ENCODE data around the gene LRRC4.

Gene LRRC4

DNA sequence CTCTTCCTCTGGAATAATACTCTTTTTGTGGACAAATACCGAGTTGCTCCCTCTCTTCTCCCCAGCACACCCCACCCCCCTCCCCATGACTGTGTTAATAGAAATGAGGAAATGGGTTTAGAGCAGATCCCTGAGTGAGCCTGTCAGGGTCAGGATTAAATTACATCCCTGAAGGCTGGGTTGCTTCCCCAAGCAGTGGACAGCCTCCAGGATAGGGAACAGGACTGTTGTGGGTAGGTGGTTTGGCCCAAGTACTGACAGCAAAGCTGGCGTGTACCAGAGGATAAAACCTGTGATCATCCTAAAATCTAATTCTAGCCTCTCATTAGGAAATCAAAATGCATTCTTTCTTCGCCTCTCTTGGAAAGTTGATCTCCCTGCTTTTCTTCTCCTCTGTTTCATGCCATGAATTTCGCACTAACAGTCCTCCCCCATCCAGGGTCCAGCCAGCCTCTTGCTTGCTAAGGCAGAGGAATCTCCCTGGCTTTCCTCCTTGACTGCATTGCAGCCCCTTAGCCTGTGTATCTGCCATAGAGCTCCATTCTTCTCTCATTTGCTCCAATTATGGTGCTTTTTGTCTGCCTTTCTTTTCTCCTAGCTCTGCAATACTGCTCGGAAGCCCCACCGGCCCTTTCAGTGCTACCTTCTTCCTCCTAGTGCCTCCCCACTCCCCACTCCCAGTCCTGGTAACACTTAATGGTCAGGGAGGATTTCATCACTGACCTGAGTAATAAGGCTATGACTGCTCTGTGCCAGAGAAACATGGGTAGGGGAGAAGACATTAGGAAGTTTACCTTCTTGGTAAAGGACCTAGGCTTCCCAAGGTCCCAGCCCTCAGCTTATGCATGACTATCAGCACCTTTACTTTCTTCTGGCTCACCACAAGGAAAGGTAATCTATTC is 8.4 kb downstream of the LRRC4 start:
- H3K36me3 ChIP-seq (ENCODE audit: control insufficient read depth in 2 of 2, insufficient read depth in 1 of 2, low read length in 2 of 2) = no peaks in the 10 kb centered on the region
- no peak overlapping the region for H3K27ac ChIP-seq (ENCODE audit: extremely low read depth, low read depth, low read length)
- no peak for TF ChIP-seq ZNF112 (tag by site-specific recombination; IDR thresholded peaks at IDR 0.05)
- TF ChIP-seq ZBTB17 (tag by site-specific recombination; IDR thresholded peaks at IDR 0.05) = no peak
- TF ChIP-seq, protein P1, sequence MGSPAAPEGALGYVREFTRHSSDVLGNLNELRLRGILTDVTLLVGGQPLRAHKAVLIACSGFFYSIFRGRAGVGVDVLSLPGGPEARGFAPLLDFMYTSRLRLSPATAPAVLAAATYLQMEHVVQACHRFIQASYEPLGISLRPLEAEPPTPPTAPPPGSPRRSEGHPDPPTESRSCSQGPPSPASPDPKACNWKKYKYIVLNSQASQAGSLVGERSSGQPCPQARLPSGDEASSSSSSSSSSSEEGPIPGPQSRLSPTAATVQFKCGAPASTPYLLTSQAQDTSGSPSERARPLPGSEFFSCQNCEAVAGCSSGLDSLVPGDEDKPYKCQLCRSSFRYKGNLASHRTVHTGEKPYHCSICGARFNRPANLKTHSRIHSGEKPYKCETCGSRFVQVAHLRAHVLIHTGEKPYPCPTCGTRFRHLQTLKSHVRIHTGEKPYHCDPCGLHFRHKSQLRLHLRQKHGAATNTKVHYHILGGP (tag by site-specific recombination; IDR thresholded peaks at IDR 0.05) = no peak
- TF ChIP-seq MZF1 (tag by site-specific recombination; IDR thresholded peaks at IDR 0.05; ENCODE audit: borderline replicate concordance) = peak; percentile 71; the same call in 1 of the 2 replicates
- TF ChIP-seq KLF10 (tag by site-specific recombination; IDR thresholded peaks at IDR 0.05) = no peak
- no peak for TF ChIP-seq ZBTB7A (tag by site-specific recombination; IDR thresholded peaks at IDR 0.05; ENCODE audit: low read depth)
- no peak for TF ChIP-seq ZNF175 (tag by site-specific recombination; IDR thresholded peaks at IDR 0.05)
- no peak for TF ChIP-seq ZNF324 (tag by site-specific recombination; IDR thresholded peaks at IDR 0.05)
- TF ChIP-seq GLIS2 (tag by site-specific recombination; IDR thresholded peaks at IDR 0.05) = no peak
- TF ChIP-seq, protein P2, sequence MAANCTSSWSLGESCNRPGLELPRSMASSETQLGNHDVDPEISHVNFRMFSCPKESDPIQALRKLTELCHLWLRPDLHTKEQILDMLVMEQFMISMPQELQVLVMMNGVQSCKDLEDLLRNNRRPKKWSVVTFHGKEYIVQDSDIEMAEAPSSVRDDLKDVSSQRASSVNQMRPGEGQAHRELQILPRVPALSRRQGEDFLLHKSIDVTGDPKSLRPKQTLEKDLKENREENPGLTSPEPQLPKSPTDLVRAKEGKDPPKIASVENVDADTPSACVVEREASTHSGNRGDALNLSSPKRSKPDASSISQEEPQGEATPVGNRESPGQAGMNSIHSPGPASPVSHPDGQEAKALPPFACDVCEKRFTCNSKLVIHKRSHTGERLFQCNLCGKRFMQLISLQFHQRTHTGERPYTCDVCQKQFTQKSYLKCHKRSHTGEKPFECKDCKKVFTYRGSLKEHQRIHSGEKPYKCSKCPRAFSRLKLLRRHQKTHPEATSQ (tag by site-specific recombination; IDR thresholded peaks at IDR 0.05) = no peak
- no peak for TF ChIP-seq EGR2 (tag by site-specific recombination; IDR thresholded peaks at IDR 0.05; ENCODE audit: low read depth)
- TF ChIP-seq, protein P3, sequence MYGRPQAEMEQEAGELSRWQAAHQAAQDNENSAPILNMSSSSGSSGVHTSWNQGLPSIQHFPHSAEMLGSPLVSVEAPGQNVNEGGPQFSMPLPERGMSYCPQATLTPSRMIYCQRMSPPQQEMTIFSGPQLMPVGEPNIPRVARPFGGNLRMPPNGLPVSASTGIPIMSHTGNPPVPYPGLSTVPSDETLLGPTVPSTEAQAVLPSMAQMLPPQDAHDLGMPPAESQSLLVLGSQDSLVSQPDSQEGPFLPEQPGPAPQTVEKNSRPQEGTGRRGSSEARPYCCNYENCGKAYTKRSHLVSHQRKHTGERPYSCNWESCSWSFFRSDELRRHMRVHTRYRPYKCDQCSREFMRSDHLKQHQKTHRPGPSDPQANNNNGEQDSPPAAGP (tag by site-specific recombination; IDR thresholded peaks at IDR 0.05) = no peak
- TF ChIP-seq, protein P4, sequence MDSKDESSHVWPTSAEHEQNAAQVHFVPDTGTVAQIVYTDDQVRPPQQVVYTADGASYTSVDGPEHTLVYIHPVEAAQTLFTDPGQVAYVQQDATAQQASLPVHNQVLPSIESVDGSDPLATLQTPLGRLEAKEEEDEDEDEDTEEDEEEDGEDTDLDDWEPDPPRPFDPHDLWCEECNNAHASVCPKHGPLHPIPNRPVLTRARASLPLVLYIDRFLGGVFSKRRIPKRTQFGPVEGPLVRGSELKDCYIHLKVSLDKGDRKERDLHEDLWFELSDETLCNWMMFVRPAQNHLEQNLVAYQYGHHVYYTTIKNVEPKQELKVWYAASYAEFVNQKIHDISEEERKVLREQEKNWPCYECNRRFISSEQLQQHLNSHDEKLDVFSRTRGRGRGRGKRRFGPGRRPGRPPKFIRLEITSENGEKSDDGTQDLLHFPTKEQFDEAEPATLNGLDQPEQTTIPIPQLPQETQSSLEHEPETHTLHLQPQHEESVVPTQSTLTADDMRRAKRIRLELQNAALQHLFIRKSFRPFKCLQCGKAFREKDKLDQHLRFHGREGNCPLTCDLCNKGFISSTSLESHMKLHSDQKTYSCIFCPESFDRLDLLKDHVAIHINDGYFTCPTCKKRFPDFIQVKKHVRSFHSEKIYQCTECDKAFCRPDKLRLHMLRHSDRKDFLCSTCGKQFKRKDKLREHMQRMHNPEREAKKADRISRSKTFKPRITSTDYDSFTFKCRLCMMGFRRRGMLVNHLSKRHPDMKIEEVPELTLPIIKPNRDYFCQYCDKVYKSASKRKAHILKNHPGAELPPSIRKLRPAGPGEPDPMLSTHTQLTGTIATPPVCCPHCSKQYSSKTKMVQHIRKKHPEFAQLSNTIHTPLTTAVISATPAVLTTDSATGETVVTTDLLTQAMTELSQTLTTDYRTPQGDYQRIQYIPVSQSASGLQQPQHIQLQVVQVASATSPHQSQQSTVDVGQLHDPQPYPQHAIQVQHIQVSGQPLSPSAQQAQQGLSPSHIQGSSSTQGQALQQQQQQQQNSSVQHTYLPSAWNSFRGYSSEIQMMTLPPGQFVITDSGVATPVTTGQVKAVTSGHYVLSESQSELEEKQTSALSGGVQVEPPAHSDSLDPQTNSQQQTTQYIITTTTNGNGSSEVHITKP (tag by site-specific recombination; IDR thresholded peaks at IDR 0.05) = peak; percentile 49; the same call in 1 of the 2 replicates
- no peaks in the 10 kb centered on the region for H3K9me3 ChIP-seq (ENCODE audit: control insufficient read depth, insufficient read depth, low read depth, low read length)
- H3K4me3 ChIP-seq (ENCODE audit: low read depth, low read length) = no peak overlapping the region
- CTCF ChIA-PET = interaction anchor here (0.5 kb wide), 1 partner anchor 69 kb away, joined by 3 read pairs; no protein-coding TSS in a partner anchor
- POLR2A ChIA-PET = no interaction called here
- no peaks in the 10 kb centered on the region; the same call in 1 of the 2 replicates for H3K4me1 ChIP-seq (ENCODE audit: control insufficient read depth, insufficient read depth, low read length)

DNA sequence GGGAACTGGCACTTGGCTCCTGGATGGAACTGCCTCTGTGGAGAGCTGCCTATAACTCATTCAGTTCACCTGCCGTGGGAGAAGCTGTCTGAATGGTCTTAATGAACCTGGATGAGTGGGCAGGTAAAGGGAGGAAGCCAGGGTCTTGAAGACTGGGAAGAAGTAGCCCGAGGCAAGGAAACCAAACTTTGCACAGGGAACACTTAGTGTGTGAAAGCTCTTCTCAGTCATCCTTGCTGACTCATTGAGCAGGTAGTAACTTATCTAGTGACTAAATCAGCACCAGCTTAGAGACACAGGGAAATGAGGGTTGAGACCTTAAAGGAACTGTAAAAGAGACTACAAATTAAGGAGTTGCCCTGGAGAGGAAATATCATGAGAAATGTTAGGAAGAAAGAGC is 9.9 kb downstream of the LRRC4 start:
- CTCF ChIA-PET = no interaction called here
- H3K27ac ChIP-seq (ENCODE audit: extremely low read depth, low read depth, low read length) = no peak overlapping the region
- no peaks in the 10 kb centered on the region for H3K9me3 ChIP-seq (ENCODE audit: control insufficient read depth, insufficient read depth, low read depth, low read length)
- POLR2A ChIA-PET = no interaction called here
- H3K36me3 ChIP-seq (ENCODE audit: control insufficient read depth in 2 of 2, insufficient read depth in 1 of 2, low read length in 2 of 2) = peaks cover 0 to 5% of the 10 kb centered on the region in 2 experiments; a peak in 1 of 3 replicates
- H3K4me3 ChIP-seq (ENCODE audit: low read depth, low read length) = no peak overlapping the region
- no peaks in the 10 kb centered on the region for H3K4me1 ChIP-seq (ENCODE audit: control insufficient read depth, insufficient read depth, low read length)
- TF ChIP-seq SALL2 (tag by site-specific recombination; IDR thresholded peaks at IDR 0.05; ENCODE audit: borderline replicate concordance) (no peak), ZNF416 (tag by site-specific recombination; IDR thresholded peaks at IDR 0.05) (no peak), ZNF324 (tag by site-specific recombination; IDR thresholded peaks at IDR 0.05) (no peak), KLF16 (tag by site-specific recombination; IDR thresholded peaks at IDR 0.05) (no peak), ZNF274 (IDR thresholded peaks at IDR 0.05; ENCODE audit: low read length) (no peak), ZNF274 (tag by site-specific recombination; IDR thresholded peaks at IDR 0.05; ENCODE audit: borderline replicate concordance) (no peak), ZNF837 (tag by site-specific recombination; IDR thresholded peaks at IDR 0.05) (no peak), ZNF23 (tag by site-specific recombination; IDR thresholded peaks at IDR 0.05; ENCODE audit: borderline replicate concordance) (no peak), ZNF214 (tag by site-specific recombination; IDR thresholded peaks at IDR 0.05; ENCODE audit: borderline replicate concordance) (no peak)
- TF ChIP-seq, protein P5, sequence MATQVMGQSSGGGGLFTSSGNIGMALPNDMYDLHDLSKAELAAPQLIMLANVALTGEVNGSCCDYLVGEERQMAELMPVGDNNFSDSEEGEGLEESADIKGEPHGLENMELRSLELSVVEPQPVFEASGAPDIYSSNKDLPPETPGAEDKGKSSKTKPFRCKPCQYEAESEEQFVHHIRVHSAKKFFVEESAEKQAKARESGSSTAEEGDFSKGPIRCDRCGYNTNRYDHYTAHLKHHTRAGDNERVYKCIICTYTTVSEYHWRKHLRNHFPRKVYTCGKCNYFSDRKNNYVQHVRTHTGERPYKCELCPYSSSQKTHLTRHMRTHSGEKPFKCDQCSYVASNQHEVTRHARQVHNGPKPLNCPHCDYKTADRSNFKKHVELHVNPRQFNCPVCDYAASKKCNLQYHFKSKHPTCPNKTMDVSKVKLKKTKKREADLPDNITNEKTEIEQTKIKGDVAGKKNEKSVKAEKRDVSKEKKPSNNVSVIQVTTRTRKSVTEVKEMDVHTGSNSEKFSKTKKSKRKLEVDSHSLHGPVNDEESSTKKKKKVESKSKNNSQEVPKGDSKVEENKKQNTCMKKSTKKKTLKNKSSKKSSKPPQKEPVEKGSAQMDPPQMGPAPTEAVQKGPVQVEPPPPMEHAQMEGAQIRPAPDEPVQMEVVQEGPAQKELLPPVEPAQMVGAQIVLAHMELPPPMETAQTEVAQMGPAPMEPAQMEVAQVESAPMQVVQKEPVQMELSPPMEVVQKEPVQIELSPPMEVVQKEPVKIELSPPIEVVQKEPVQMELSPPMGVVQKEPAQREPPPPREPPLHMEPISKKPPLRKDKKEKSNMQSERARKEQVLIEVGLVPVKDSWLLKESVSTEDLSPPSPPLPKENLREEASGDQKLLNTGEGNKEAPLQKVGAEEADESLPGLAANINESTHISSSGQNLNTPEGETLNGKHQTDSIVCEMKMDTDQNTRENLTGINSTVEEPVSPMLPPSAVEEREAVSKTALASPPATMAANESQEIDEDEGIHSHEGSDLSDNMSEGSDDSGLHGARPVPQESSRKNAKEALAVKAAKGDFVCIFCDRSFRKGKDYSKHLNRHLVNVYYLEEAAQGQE (tag by site-specific recombination; IDR thresholded peaks at IDR 0.05) = no peak

All from HEK293 (cell line).